K562 (cell line): ENCODE measurements around the gene TTC28. TPM values are rescaled to one million over a fixed set of nuclear protein-coding genes. Genes with fewer than 3 reads are reported as not detected.
A peak's percentile ranks its signal among the peaks of the same experiment; 100 is the strongest.

ENCODE experiments used
- ATAC-seq: fragments of 200-7000 bp; cut with Tn5 transposase; 3 replicates; pipeline ENCODE4 v1.9.1; 2020; ENCODE audit warnings: moderate library complexity
- BruUV-seq: library from RNA; stranded (reverse); fragments of 400-500 nt; replicated peaks from 2 replicates; lab custom pipeline; 2021; lab: Mats Ljungman, UMichigan
- CTCF ChIA-PET: fragments of 300-600 bp; formaldehyde crosslinking; extraction: SDS; loops from one replicate; lab custom pipeline; 2021; ENCODE audit warnings: low intra/inter-chr PET ratio; lab: Yijun Ruan, JAX
- POLR2A ChIA-PET: fragments of 300-600, 350-650 bp; sonication (Branson Sonifier 250); formaldehyde crosslinking; extraction: SDS; loops from one replicate; lab custom pipeline; 2021; ENCODE audit warnings: antibody characterized with exemption, inconsistent platforms; lab: Yijun Ruan, JAX
- DNase-seq, 4 experiments: peaks; one replicate each; pipeline versions ENCODE4 v3.0.0 to v3.0.0-alpha.2; 2011 to 2018; ENCODE audit warnings: low spot score in 3 of 4, mixed read lengths in 3 of 4; ENCODE audit errors: extremely low read depth in 1 of 4
- FAIRE-seq: peaks from 2 replicates; lab custom pipeline; 2011; peaks lifted over from hg19 to GRCh38; lab: Jason Lieb, UNC
- H2AFZ ChIP-seq: 2 replicates; pipeline ENCODE4 v1.6.0; 2011; ENCODE audit warnings: low read depth, low read length, control low read depth, inconsistent platforms
- H3K27ac ChIP-seq: fragments of 200-600 bp; 3 replicates; pipeline ENCODE4 v1.8.0; 2011; ENCODE audit warnings: low read depth, mild to moderate bottlenecking, control low read depth, inconsistent platforms, low read length, moderate library complexity, mixed read lengths; ENCODE audit errors: extremely low read depth
- H3K27me3 ChIP-seq, 2 experiments: fragments of 300-600 bp in 1 of 2; 2 replicates in 1 of 2; 3 replicates in 1 of 2; pipeline versions ENCODE4 v1.6.0 to v1.8.0; 2011; ENCODE audit warnings: inconsistent platforms in 2 of 2, low read length in 2 of 2, mild to moderate bottlenecking in 1 of 2, mixed read lengths in 1 of 2, moderate library complexity in 1 of 2; ENCODE audit not compliant: control insufficient read depth in 2 of 2, insufficient read depth in 2 of 2
- H3K36me3 ChIP-seq: fragments of 300-600 bp; 3 replicates; pipeline ENCODE4 v1.8.0; 2011; ENCODE audit warnings: mild to moderate bottlenecking, low read length, inconsistent platforms; ENCODE audit not compliant: control insufficient read depth, insufficient read depth
- H3K4me1 ChIP-seq, 2 experiments: fragments of 200-600 bp in 1 of 2; replicated peaks in 1 of 2; 2 replicates in 1 of 2; 3 replicates in 1 of 2; pipeline versions ENCODE4 v1.5.1 to v1.8.0; 2011; ENCODE audit warnings: inconsistent platforms in 2 of 2, low read length in 2 of 2, mild to moderate bottlenecking in 1 of 2, mixed read lengths in 1 of 2, moderate library complexity in 1 of 2; ENCODE audit not compliant: control insufficient read depth in 2 of 2, insufficient read depth in 2 of 2
- H3K4me2 ChIP-seq: 2 replicates; pipeline ENCODE4 v1.6.1; 2011; ENCODE audit warnings: low read length, control low read depth, inconsistent platforms, mixed read lengths; ENCODE audit not compliant: insufficient read depth
- H3K4me3 ChIP-seq: fragments of 200-600 bp; sonication (generic), shearing (Covaris generic); 2 replicates; pipeline ENCODE4 v1.5.1; 2016; ENCODE audit warnings: control low read depth, inconsistent platforms
- H3K79me2 ChIP-seq: fragments of 200-600 bp; 3 replicates; pipeline ENCODE4 v1.8.0; 2011; ENCODE audit warnings: low read length, inconsistent platforms; ENCODE audit not compliant: control insufficient read depth, insufficient read depth
- H3K9ac ChIP-seq, 2 experiments: 2 replicates each; pipeline versions ENCODE4 v1.6.0 to v1.6.1; 2011; ENCODE audit warnings: low read depth in 2 of 2, low read length in 2 of 2, control low read depth in 1 of 2, inconsistent platforms in 1 of 2, mild to moderate bottlenecking in 1 of 2, mixed read lengths in 1 of 2; ENCODE audit not compliant: insufficient read depth in 1 of 2
- H3K9me1 ChIP-seq: one replicate; pipeline ENCODE4 v1.6.0; 2011; ENCODE audit warnings: inconsistent platforms, mild to moderate bottlenecking, low read length, moderate library complexity; ENCODE audit not compliant: control insufficient read depth, insufficient read depth
- H3K9me3 ChIP-seq: replicated peaks from 2 replicates; pipeline ENCODE4 v1.5.1; 2011; ENCODE audit warnings: low read depth, low read length, inconsistent platforms; ENCODE audit not compliant: control insufficient read depth, insufficient read depth
- H4K20me1 ChIP-seq: replicated peaks from 2 replicates; pipeline ENCODE4 v1.6.1; 2011; ENCODE audit warnings: low read length, inconsistent platforms, mixed read lengths; ENCODE audit not compliant: control insufficient read depth, insufficient read depth
- ATF1 ChIP-seq, 2 experiments: fragments of 450-650 bp in 1 of 2; IDR thresholded peaks; 2 replicates each; pipeline ENCODE4 v1.6.1; 2016; ENCODE audit warnings: missing compliant biosample characterization in 1 of 2, missing genetic modification characterization in 1 of 2
- WGBS: fragments of 100-300 bp; shearing (Covaris generic); methylation state at CpG from one replicate; pipeline ENCODE4 v1.1.6; 2016; ENCODE audit warnings: low coverage, mixed read lengths; ENCODE audit not compliant: insufficient coverage; ENCODE audit errors: missing lambda C conversion rate; 5-methylcytosine and 5-hydroxymethylcytosine counted together
- in situ Hi-C: fragments of 300-500 bp; cut with MboI; formaldehyde crosslinking; loops from 4 replicates; pipeline ENCODE4 v1.15.0; 2018; ENCODE audit warnings: inconsistent platforms, mixed read lengths
- intact Hi-C: fragments of 100-400 bp; cut with micrococcal nuclease; formaldehyde crosslinking; loops from 2 replicates; pipeline ENCODE4 v1.14.2; 2022
- polyA plus RNA-seq, 8 experiments: library from polyadenylated mRNA; depleted of rRNA in 4 of 8; stranded (reverse) in 5 of 8; unstranded in 3 of 8; fragments of >200 nt; fragmentation: Nextera tagmentation in 2 of 8; fragmentation: Illumina TruSeq in 1 of 8; extraction: Ambion mirVana in 2 of 8; extraction: Trizol in 1 of 8; gene quantifications; 2 replicates each; pipeline versions ENCODE4 v1.2.1 to v1.2.3, GENCODE V29; 2011 to 2014; ENCODE audit warnings: inconsistent platforms in 1 of 8, missing spikeins in 1 of 8
- total RNA-seq, 7 experiments: library from RNA; depleted of rRNA in 6 of 7; stranded (reverse); fragments of >200 nt in 6 of 7; fragmentation: Illumina TruSeq in 2 of 7; extraction: Trizol in 2 of 7; gene quantifications; 2 replicates each; pipeline versions ENCODE4 v1.2.1 to v1.2.3, GENCODE V29; 2011 to 2021; ENCODE audit warnings: low replicate concordance in 1 of 7
- TF ChIP-seq, protein P1 (sequence below): fragments of 450-650 bp; IDR thresholded peaks from 2 replicates; pipeline ENCODE4 v1.7.0; 2016; ENCODE audit warnings: borderline replicate concordance

Gene TTC28
- total and polyA plus RNA-seq, 9 of the 15 experiments (the other 6 are each of a cell fraction or from before 2014, with no cell fraction given): 0.22 to 10.7 (median 3.1) TPM

DNA sequence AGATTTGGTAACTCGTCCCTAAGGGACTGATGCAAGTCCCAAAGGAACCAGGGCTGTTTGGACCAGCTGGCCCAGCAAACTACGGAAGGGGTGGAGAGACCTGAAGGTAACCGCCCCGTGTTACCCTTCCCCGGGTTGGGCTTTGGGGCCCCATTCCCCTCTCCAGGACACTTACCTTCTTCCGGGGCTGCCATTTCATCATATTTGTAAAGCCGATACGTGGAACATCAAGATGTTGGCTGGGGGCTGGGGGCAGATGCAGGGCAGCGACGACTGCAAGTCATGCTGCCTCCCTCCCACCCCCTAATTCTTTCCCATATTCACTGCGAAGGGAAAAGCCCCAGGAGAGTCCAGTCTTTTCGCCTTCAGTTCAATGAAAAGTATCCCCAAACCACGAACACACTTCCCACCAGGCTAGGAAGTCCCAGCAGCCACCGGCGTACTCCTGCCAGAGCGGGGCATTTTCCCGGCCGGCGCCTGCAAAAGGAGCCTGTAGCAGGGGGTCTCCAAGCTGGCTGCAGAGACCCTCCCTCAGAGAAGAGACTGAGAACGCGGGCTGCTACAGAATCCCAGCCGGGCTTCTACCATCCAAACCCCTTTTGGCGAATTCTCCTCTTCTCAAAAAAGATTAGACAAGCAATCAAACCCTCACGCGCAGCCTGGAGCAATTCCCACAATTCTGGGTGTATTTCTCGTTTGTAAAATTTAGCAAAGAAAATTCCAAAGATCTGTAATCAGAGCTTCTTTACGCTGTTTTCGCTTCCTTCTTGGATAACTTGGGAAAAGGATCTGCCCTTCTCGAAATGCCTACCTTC is 236.7 kb downstream of the TTC28 start:
- TF ChIP-seq, protein P1, sequence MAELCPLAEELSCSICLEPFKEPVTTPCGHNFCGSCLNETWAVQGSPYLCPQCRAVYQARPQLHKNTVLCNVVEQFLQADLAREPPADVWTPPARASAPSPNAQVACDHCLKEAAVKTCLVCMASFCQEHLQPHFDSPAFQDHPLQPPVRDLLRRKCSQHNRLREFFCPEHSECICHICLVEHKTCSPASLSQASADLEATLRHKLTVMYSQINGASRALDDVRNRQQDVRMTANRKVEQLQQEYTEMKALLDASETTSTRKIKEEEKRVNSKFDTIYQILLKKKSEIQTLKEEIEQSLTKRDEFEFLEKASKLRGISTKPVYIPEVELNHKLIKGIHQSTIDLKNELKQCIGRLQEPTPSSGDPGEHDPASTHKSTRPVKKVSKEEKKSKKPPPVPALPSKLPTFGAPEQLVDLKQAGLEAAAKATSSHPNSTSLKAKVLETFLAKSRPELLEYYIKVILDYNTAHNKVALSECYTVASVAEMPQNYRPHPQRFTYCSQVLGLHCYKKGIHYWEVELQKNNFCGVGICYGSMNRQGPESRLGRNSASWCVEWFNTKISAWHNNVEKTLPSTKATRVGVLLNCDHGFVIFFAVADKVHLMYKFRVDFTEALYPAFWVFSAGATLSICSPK: no peak
- no peak for TF ChIP-seq ATF1 (CRISPR knock-in tag; IDR thresholded peaks at IDR 0.05)
- TF ChIP-seq ATF1 (tag; IDR thresholded peaks at IDR 0.05): 0 out of 2 replicates have a peak, but pooled peaks have one; percentile 3
- H3K79me2 ChIP-seq: no peaks in the 10 kb centered on the region; the same call in 1 of the 3 replicates
- no peaks in the 10 kb centered on the region for H4K20me1 ChIP-seq
- BruUV-seq: no TSS peak
- intact Hi-C loops: loop anchor here (2.0 to 10.0 kb wide), 4 partner anchors 149 to 418 kb away; no protein-coding TSS in a partner anchor
- peak overlapping the region; percentile 69 for H3K4me2 ChIP-seq
- H3K36me3 ChIP-seq: no peaks in the 10 kb centered on the region
- no peaks in the 10 kb centered on the region for H3K9me3 ChIP-seq
- ATAC-seq (peak; percentile 56), DNase-seq (peak in 3 of 4 experiments; percentile 9 to 18 (median 13)), FAIRE-seq (no peak)
- peak overlapping the region; percentile 30 for H3K4me3 ChIP-seq
- peaks cover 0 to 12% of the 10 kb centered on the region in 2 experiments; a peak in 3 of 5 replicates for H3K4me1 ChIP-seq
- no peaks in the 10 kb centered on the region for H3K9me1 ChIP-seq
- H2AFZ ChIP-seq: peak overlapping the region; percentile 81
- peak overlapping the region; percentile 41; the same call in 2 of the 3 replicates for H3K27ac ChIP-seq
- 45% methylated on average over 26 of the region's 29 CpGs for WGBS
- CTCF ChIA-PET: interaction anchor here (0.6 to 1.2 kb wide), 4 partner anchors 154 to 558 kb away, joined by 3 to 4 read pairs (median 3); no protein-coding TSS in a partner anchor
- POLR2A ChIA-PET: interaction anchor here (0.6 to 0.8 kb wide), 3 partner anchors 8 to 460 kb away, joined by 3 to 4 read pairs (median 4); no protein-coding TSS in a partner anchor
- in situ Hi-C loops: loop anchor here (10.0 kb wide), 1 partner anchor 418 kb away; no protein-coding TSS in a partner anchor
- peak overlapping the region; percentile 54 to 90; a peak in 2 of 4 replicates for H3K9ac ChIP-seq
- no peaks in the 10 kb centered on the region for H3K27me3 ChIP-seq
